ENCODE results near the gene SLC66A3.

The SLC66A3 gene

GRCh38 chr2:11227595-11227994 lies 72.3 kb downstream of the SLC66A3 start:
- H3K4me1 Mint-ChIP-seq: no peaks in the 10 kb centered on the region
- no peak for TF ChIP-seq CTCF (IDR thresholded peaks at IDR 0.05)
- H3K27ac Mint-ChIP-seq: no peak overlapping the region
- H3K27me3 Mint-ChIP-seq (ENCODE audit: low read depth, poor library complexity): no peaks in the 10 kb centered on the region
- peaks cover 31% of the 10 kb centered on the region for H3K36me3 Mint-ChIP-seq (ENCODE audit: low read depth)
- DNase-seq: no peak
- no peak overlapping the region for H3K4me3 Mint-ChIP-seq
- no peaks in the 10 kb centered on the region for H3K9me3 Mint-ChIP-seq
